Adrenal gland (tissue), 12 donors: ENCODE measurements around the gene SEMA3F. TPM values are rescaled to one million over a fixed set of nuclear protein-coding genes. Genes with fewer than 3 reads are reported as not detected.

ENCODE experiments used
- DNase-seq, 7 donors: peaks; one replicate each; pipeline ENCODE4 v3.0.0-alpha.2; 2019 to 2020
- H3K27ac ChIP-seq, 5 donors: fragments of 200-600 bp; sonication (generic) in 4 of 5; 1 replicate in 3 of 5; 2 replicates in 2 of 5; pipeline versions ENCODE4 v1.5.1 to v1.8.0; 2016 to 2020; ENCODE audit warnings: mild to moderate bottlenecking in 1 of 5
- H3K27me3 ChIP-seq: fragments of 200-600 bp; 2 replicates; pipeline ENCODE4 v1.8.0; 2021
- H3K36me3 ChIP-seq, 2 donors: fragments of 200-600 bp; replicated peaks in 1 of 2; 1 replicate in 1 of 2; 2 replicates in 1 of 2; pipeline versions ENCODE4 v1.5.1 to v1.8.0; 2018 to 2022
- H3K4me1 ChIP-seq, 2 donors: fragments of 200-600 bp; replicated peaks in 1 of 2; 1 replicate in 1 of 2; 2 replicates in 1 of 2; pipeline versions ENCODE4 v1.5.1 to v1.8.0; 2018 to 2021
- H3K4me3 ChIP-seq, 4 donors: fragments of 200-600 bp; sonication (generic) in 3 of 4; one replicate each; pipeline ENCODE4 v1.5.1; 2016 to 2018
- H3K9me3 ChIP-seq, 3 donors: fragments of 200-600 bp; sonication (generic) in 1 of 3; replicated peaks in 1 of 3; 1 replicate in 2 of 3; 2 replicates in 1 of 3; pipeline versions ENCODE4 v1.5.1 to v1.8.0; 2016 to 2021
- CTCF ChIP-seq, 6 experiments: fragments of 450-650 bp in 4 of 6; fragments of 200-600 bp in 2 of 6; sonication (generic) in 1 of 6; IDR thresholded peaks; 1 replicate in 5 of 6; 2 replicates in 1 of 6; pipeline versions ENCODE4 v1.5.1 to v1.8.0; 2016 to 2021; ENCODE audit warnings: antibody characterized with exemption in 6 of 6, mild to moderate bottlenecking in 2 of 6, moderate library complexity in 1 of 6
- POLR2A ChIP-seq, 2 donors: fragments of 450-650 bp; IDR thresholded peaks; one replicate each; pipeline ENCODE4 v1.6.1; 2017; ENCODE audit warnings: antibody characterized with exemption in 2 of 2, mild to moderate bottlenecking in 2 of 2, moderate library complexity in 1 of 2
- WGBS, 4 donors: extraction: QIAGEN DNeasy Blood & Tissue Kit in 2 of 4; methylation state at CpG; one replicate each; pipeline versions ENCODE4 v1.1.5 to v1.1.7; 2013 to 2017; 5-methylcytosine and 5-hydroxymethylcytosine counted together
- intact Hi-C, 2 donors: fragments of 100-400 bp; cut with DNase I; formaldehyde crosslinking; loops; one replicate each; pipeline versions ENCODE4 v1.14.1 to v1.15.0; 2022 to 2023
- polyA plus RNA-seq, 3 donors: library from polyadenylated mRNA; stranded (reverse); fragments of 200-250 nt in 2 of 3; fragments of 350-450 nt in 1 of 3; fragmentation: Illumina TruSeq in 1 of 3; extraction: RNeasy Lipid Tissue Mini Kit (QIAGEN cat#74804) in 1 of 3; gene quantifications; one replicate each; pipeline ENCODE4 v1.2.3, GENCODE V29; 2013 to 2014
- total RNA-seq, 9 donors: library from RNA; depleted of rRNA in 4 of 9; stranded (reverse); fragments of >200 nt in 4 of 9; fragments of 120-200 nt in 1 of 9; fragmentation: NEBNext Ultra II Directional in 1 of 9; extraction: Animal tissue kit (Norgen Biotek cat#: 25700) in 1 of 9; gene quantifications; one replicate each; pipeline versions ENCODE4 v1.1.0 to v1.2.4, GENCODE V29; 2013 to 2023
- donor health status: healthy with polysubstance abuse.
- donor health status: Bipolar disorder and iron deficiency.
- donor health status: DM: yes; HTN: yes; CAD: no.
- donor health status: DM: no; HTN: no; CAD: no.
- donor health status: DM: no; HTN: no; CAD: no.
- donor health status: DM: yes; HTN: yes; CAD: no.

Gene SEMA3F
- total and polyA plus RNA-seq, 12 donors = 1.6 to 21.1 (median 13.6) TPM

- intact Hi-C loops = loop anchor here in 1 of 2 donors (5.0 kb wide), 1 partner anchor 40 kb away; no protein-coding TSS in a partner anchor
- no peak for DNase-seq
- Histone ChIP-seq H3K36me3 (no peaks in the 10 kb centered on the region), H3K27ac (no peak overlapping the region), H3K27me3 (no peaks in the 10 kb centered on the region), H3K4me3 (no peak overlapping the region), H3K9me3 (no peaks in the 10 kb centered on the region), H3K4me1 (peaks cover 2 to 11% of the 10 kb centered on the region in 2 donors)
- TF ChIP-seq POLR2A (IDR thresholded peaks at IDR 0.05) (no peak), CTCF (IDR thresholded peaks at IDR 0.05) (no peak)
- 53 to 64% (median 61%) methylated on average over 3 of the region's 3 CpGs for WGBS, 4 donors
Observed at GRCh38 chr3:50232303-50232702, 77.2 kb downstream of the SEMA3F start.

GRCh38 chr3:50233176-50233575, 78.1 kb downstream of the SEMA3F start:
- no peak for DNase-seq
- H3K36me3 ChIP-seq = no peaks in the 10 kb centered on the region
- no peak for TF ChIP-seq POLR2A (IDR thresholded peaks at IDR 0.05)
- no peak for TF ChIP-seq CTCF (IDR thresholded peaks at IDR 0.05)
- WGBS, 4 donors = 78 to 92% (median 85%) methylated on average over 4 of the region's 4 CpGs
- no peak overlapping the region for H3K4me3 ChIP-seq
- intact Hi-C loops = loop anchor here in 1 of 2 donors (5.0 kb wide), 1 partner anchor 39 kb away; no protein-coding TSS in a partner anchor
- H3K9me3 ChIP-seq = no peaks in the 10 kb centered on the region
- H3K27ac ChIP-seq = no peak overlapping the region
- H3K4me1 ChIP-seq = peaks cover 7 to 10% of the 10 kb centered on the region in 2 donors
- H3K27me3 ChIP-seq = no peaks in the 10 kb centered on the region

DNA sequence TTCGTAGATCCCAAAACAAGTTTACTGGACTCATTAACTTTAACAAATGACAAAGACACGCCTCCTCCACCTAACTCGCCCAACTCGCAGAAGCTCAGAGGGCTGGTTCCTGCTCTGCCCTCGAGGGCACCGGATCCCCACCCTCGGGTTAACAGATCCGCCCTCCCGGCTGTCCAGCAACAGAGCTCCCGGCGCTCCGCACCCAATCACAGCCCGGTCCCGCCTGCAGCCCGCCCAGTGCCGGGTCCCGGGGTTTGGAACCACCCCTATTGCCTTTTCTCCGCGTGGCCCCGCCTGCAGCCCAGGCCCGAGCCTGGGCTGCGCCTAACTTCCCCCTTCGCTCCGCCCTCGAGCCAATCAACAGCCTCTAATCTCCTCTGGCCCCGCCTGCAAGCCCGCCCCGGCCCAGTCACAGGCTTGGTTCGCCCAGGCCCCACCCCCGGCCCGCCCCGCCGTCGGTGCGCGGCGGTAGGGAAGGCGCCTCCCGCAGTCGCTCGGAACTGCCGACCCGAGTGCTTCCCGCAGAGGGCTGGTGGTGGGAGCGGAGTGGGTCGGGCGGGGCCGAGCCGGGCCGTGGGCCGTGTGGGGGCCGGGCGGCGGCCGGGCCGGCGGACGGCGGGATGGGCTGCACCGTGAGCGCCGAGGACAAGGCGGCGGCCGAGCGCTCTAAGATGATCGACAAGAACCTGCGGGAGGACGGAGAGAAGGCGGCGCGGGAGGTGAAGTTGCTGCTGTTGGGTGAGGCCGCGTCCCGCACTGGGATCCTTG, 80.8 kb downstream of the SEMA3F start, which contains the start of gene GNAI2:
Gene GNAI2 (plus strand): TSS at position 489 of the 768 bp plus-strand sequence. CDS start 132 bp downstream, at position 621.
- TF ChIP-seq POLR2A (IDR thresholded peaks at IDR 0.05) = peak; percentile 91 to 95
- TF ChIP-seq CTCF (IDR thresholded peaks at IDR 0.05) = no peak
- 0 to 1% (median 1%) methylated on average over 14 to 75 of the region's 75 CpGs for WGBS, 4 donors

GRCh38 chr3:50236484-50237132, 81.5 kb downstream of the SEMA3F start:
- Histone ChIP-seq H3K9me3 (no peaks in the 10 kb centered on the region), H3K4me3 (peak overlapping the region; percentile 49 to 84 (median 68)), H3K27ac (peak overlapping the region; percentile 80 to 96 (median 86)), H3K4me1 (peaks cover 26 to 40% of the 10 kb centered on the region in 2 donors), H3K27me3 (no peaks in the 10 kb centered on the region), H3K36me3 (no peaks in the 10 kb centered on the region)
- peak in 1 of 7 donors; percentile 40 for DNase-seq
- intact Hi-C loops = no loop called here
- 0 to 1% (median 1%) methylated on average over 13 of the region's 13 CpGs for WGBS, 4 donors
- no peak for TF ChIP-seq CTCF (IDR thresholded peaks at IDR 0.05)
- TF ChIP-seq POLR2A (IDR thresholded peaks at IDR 0.05) = peak in 1 of 2 donors; percentile 33

More for the DNA sequence above, 80.8 kb downstream of the SEMA3F start, which contains the start of gene GNAI2:
- Histone ChIP-seq H3K4me3 (peak within 1 kb of the TSS; percentile 49 to 84 (median 68)), H3K4me1 (peaks cover 23 to 33% of the 10 kb centered on the region in 2 donors), H3K9me3 (no peaks in the 10 kb centered on the region), H3K27me3 (no peaks in the 10 kb centered on the region), H3K36me3 (no peaks in the 10 kb centered on the region), H3K27ac (peak within 1 kb of the TSS; percentile 80 to 96 (median 86))
- intact Hi-C loops = no loop called here
- peak; percentile 98 to 99 (median 99) for DNase-seq
